GM18870 (cell line): ENCODE measurements around the gene NEK10.

Experiments used
- ATAC-seq: cut with Tn5 transposase; IDR thresholded peaks from one replicate; pipeline ENCODE4 v1.9.1; 2021; ENCODE audit warnings: moderate library complexity; ENCODE audit not compliant: unreplicated experiment

Gene NEK10

GRCh38 chr3:27186013-27186412, 183.2 kb downstream of the NEK10 start:
- no peak for ATAC-seq

GRCh38 chr3:27185231-27185989, 183.8 kb downstream of the NEK10 start:
- ATAC-seq, result no peak

- ATAC-seq, result no peak
Observed at GRCh38 chr3:27184261-27184660, 184.9 kb downstream of the NEK10 start.

- no peak for ATAC-seq
Observed at GRCh38 chr3:27176256-27176655, 192.9 kb downstream of the NEK10 start.

GRCh38 chr3:27174530-27174929, 194.7 kb downstream of the NEK10 start:
- no peak for ATAC-seq

GRCh38 chr3:27171113-27171512, 198.1 kb downstream of the NEK10 start:
- ATAC-seq, result peak; percentile 93

- ATAC-seq, result no peak
Observed at GRCh38 chr3:27166888-27167287, 202.3 kb downstream of the NEK10 start.

GRCh38 chr3:27165321-27165721, 203.9 kb downstream of the NEK10 start:
- no peak for ATAC-seq

GRCh38 chr3:27160779-27161287, 208.3 kb downstream of the NEK10 start:
- ATAC-seq, result no peak

GRCh38 chr3:27160146-27160545, 209.0 kb downstream of the NEK10 start:
- ATAC-seq, result no peak

- no peak for ATAC-seq
Observed at GRCh38 chr3:27147215-27147614, 222.0 kb downstream of the NEK10 start.

GRCh38 chr3:27146786-27147185, 222.4 kb downstream of the NEK10 start:
- ATAC-seq, result no peak

GRCh38 chr3:27145719-27146118, 223.5 kb downstream of the NEK10 start:
- ATAC-seq, result no peak

GRCh38 chr3:27141668-27142067, 227.5 kb downstream of the NEK10 start:
- ATAC-seq, result no peak

GRCh38 chr3:27138562-27138961, 230.6 kb downstream of the NEK10 start:
- ATAC-seq, result no peak

GRCh38 chr3:27138005-27138404, 231.2 kb downstream of the NEK10 start:
- no peak for ATAC-seq

- peak; percentile 93 for ATAC-seq
Observed at GRCh38 chr3:27134171-27134796, 234.9 kb downstream of the NEK10 start.

- ATAC-seq, result no peak
Observed at GRCh38 chr3:27133060-27133459, 236.1 kb downstream of the NEK10 start.

GRCh38 chr3:27130796-27131195, 238.4 kb downstream of the NEK10 start:
- no peak for ATAC-seq

GRCh38 chr3:27127879-27128278, 241.3 kb downstream of the NEK10 start:
- no peak for ATAC-seq

GRCh38 chr3:27127195-27127594, 242.0 kb downstream of the NEK10 start:
- ATAC-seq, result no peak

GRCh38 chr3:27125821-27126501, 243.2 kb downstream of the NEK10 start:
- no peak for ATAC-seq
